HG02938 (cell line): Measurements from ENCODE around the gene B4GALT5.

Source experiments
- ATAC-seq: cut with Tn5 transposase; IDR thresholded peaks from one replicate; pipeline ENCODE4 v1.9.1; 2021; ENCODE audit warnings: mild to moderate bottlenecking, moderate library complexity; ENCODE audit not compliant: unreplicated experiment

Gene B4GALT5

DNA sequence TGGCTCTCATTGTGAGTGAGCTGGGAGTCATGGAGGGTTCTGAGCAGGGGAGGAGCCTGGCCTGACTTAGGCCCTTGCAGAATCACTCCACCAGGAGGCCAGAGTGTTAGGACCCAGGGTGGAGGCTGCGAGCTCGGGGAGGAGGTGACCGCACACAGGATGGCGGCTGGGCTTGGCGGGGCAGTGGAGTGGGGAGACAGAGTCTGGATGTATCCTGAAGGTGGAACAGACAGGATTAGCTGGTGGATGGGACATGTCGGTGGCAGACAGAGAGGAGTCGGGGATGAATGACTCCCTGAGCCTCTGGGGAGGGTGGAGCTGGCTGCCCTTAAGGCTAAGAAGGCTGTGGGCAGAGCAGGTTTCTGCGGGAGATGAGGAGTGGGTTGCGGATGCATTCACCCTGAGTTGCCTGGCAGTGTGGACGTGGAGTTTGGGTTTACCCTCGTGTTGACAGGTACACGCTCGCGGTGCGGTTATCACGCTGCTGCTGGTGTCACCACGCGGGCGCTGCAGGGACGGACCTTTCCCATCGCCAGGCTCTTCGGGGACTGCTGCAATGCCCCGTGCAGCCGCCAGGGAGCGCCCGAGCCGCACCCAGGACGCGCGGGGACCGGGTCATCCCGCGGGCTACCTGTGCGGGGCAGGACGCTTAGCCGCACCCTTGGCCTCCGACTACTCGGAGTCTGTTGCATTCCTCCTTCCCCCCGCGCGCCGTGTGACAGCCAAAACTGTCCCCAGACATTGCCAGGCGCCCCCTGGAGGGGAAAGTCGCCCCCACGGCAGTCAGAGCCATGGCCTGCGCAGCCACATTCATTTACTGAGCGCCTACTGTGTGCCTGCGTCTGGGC is 102.8 kb downstream of the B4GALT5 start:
- ATAC-seq, result peak; percentile 49

DNA sequence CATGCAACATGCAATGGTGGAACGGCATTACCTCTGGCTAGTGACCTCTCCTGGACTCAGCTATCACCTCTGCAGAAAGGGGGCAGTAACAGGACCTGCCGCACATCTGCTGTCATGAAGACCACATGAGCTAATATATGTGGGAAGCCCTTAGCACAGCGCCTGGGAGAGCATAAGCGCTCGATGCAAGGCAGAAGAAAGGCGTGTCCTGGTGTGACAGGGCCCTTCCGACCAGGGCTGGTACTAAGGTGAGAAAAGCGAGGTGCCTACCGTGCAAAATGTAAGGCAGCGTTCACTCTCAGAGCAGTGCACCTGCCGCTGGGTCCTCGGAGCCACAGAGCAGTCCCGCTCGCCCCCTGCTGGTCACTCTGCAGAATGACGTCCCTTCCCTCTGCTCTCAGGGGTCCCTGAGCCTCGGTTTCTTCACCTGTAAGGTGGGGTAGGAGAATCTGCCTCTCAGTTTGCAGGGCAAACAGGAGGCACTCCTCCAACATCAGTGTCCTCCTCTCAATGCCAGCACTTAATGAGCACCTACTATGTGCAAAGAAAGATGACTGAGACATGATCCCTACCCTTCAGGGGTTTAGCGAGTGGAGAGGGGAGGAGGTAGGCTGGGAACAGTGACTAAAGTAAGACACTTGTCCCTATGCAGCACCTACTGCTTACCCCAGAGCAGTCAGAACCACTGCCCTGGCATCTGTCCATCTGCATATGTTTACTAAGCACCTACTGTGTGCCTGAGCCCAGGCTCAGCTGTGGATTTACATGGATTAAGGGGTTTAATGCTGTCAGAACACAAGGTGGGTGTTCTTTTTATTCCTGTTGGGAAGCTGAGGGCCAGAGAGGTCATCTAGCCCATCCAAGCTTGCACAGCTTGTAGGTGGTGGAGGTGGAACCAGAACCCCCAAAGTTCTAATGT is 104.7 kb downstream of the B4GALT5 start:
- no peak for ATAC-seq

DNA sequence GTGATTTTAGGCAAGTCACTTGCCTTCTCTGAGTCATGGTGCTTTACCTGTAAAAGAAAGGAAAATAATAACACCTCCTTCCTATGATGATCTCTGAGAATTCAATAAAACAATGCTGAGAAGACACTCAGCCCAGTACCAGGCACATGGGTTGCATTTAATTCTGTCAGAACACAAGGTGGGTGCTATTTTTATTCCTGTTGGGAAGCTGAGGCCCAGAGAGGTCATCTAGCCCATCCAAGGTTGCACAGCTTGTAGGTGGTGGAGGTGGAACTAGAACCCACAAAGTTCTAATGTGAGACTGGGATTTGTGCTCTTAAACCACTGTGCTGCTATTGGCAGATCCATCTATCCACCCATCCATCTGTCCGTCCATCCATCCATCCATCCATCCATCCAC is 106.1 kb downstream of the B4GALT5 start:
- ATAC-seq, result no peak

DNA sequence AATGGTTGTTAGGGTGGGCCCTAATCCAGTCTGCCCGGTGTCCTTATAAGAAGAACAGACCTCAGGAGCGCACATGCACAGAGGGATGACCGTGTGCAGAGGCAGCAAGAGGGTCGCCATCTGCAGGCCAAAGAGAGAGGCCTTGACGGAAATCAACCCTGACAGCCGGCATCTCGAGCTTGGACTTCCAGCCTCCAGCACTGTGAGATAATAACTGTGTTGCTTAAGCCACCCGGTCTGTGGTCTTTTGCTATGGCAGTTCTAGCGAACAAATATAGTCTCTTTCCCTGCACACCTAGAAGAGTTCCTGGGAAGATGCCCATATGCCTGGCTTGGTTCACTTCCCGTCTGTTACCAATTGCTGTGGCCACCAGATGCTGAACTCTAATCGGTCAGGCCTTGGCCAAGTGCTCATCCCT is 110.5 kb downstream of the B4GALT5 start:
- no peak for ATAC-seq

DNA sequence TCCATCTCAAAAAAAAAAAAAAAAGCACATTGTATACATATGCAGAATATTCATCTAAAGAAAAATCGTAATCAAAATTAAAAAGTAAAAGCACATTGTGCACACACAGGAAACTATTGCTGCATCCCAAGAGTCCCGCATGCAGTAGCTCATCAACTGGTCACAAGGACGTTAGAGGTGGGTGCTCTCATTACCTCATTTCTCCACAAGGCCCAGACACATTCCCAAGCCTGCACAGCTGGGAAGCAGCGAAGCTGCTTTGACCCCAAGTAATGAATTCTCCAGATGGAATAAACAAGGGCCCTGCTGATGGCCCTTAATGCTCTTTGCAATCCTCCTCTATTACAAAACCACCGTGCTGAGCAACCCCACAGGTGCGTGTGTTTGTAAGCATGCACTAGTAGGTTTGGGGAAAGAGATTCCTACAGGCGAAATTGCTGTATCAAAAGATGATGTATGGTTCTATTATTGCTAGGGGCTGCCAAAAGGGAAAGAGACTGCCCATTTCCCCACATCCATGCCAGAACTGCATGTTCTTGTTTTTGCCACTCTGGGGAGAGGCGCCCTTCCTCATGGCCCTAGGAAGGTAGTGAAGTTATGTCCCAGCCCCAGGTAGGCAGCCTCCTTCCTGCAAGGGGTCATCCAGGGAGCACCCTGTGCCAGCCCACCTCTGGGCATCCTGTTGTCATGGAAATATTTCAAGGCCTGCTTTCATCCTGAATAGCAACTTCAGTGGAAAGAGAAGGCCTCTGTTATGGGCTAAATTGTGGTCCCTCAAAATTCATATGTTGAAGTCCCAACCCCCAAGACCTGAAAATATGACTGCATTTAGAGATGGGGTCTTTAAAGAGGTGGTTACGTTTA is 111.1 kb downstream of the B4GALT5 start:
- ATAC-seq, result no peak

DNA sequence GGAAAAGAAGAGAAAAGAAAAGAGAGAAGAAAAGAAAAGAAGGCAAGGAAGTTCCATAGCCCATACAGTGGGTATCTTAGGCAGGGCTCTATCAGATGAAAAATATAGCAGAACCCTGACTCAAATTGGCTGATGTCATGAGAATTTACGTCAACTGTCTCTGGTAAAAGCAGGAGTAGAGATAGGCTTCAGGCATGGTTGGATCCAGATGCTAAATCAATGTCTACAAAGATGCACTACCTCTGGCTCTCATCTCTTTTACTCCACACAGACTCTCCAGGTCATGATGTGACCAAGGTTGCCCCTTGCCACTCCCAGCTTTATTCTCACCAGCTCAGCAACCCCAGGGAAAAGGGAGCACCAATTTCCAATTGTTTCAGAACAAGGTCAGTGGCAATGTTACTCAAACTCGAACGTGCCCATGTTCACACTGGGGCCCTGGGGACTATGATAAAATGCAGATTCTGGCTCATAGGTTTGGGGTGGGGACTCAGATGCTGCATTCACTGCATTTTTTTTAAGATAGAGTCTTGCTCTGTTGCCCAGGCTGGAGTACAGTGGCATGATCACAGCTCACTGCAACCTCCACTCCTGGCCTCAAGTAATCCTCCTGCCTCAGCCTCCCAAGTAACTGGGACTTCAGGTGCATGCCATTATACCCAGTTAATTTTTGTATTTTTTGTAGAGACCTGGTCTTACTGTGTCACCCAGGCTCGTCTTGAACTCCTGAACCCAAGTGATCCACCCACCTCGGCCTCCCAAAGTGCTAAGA is 112.3 kb downstream of the B4GALT5 start:
- no peak for ATAC-seq

DNA sequence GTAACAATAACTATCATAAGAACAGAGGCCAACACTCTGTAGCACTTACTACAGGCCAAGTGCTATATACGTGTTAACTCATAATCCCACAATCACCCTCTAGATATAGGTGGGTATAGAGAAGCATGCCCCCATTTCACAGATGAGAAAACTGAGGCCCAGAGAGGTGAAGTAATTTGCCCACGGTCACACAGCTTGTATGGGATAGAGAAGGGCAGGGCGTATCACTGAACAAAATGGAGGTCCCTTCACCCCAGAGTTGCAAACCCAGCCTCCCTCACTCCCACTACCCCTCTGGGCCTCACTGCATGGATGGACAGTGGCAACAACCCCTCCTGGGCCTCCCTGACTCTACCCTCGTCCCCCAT is 113.9 kb downstream of the B4GALT5 start:
- no peak for ATAC-seq

DNA sequence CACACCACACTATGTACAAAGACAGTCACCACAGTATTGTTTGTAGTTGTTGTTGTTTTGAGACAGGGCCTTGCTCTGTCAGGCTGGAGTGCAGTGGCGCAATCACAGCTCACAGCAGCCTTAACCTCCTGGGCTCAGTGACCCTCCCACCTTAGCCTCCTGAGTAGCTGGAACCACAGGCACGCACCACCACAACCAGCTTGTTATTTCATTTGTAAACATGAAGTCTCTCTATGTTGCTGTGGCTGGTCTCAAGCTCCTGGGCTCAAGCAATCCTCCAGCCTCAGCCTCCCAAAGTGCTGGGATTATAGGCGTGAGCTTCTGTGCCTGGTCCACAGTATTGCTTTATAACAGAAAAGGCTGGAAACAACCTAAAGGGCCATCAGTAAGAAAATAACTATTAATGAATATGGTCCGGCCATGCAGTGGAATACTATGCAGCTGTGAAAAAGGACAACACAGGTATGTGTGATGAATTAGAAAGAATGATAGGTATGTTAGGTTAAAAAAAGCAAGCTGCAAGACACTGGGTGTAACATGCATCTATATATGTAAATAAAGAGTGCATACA is 115.8 kb downstream of the B4GALT5 start:
- no peak for ATAC-seq

DNA sequence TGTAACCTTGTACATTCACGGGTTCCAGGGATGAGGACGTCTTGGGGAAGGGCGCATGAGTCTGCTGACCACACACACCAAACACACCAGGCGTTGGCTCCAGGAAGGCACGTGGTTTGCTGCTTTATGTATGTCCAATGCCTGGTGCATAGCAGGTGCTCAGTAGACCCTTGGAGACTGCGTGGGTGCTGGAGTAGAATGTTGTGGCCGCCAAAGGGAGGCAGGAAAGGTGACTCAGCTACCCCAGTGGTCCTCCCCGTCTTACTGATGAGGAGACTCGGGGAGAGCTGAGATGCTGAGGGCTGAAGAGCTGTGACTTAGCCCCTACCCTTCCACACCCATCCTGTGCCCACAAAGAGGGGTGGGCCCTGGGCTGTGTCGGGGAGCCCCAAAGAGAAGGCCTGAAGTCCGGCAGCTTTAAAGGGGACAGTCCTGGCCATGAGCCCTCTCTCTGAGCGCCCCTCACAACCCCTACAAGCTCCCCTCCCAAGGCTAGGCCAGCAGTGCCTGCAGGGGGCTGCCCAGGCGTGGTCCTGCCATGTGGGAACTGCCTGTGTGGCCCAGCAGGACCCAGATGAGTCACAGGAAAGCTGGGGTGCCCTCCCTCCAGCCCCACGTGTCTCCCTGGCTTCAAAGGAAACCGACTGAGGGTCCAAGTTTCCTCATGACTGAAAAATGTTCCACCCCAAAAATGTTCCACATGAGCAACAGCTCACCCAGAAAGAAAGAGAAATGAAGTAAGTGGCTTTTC is 117.7 kb downstream of the B4GALT5 start:
- no peak for ATAC-seq

DNA sequence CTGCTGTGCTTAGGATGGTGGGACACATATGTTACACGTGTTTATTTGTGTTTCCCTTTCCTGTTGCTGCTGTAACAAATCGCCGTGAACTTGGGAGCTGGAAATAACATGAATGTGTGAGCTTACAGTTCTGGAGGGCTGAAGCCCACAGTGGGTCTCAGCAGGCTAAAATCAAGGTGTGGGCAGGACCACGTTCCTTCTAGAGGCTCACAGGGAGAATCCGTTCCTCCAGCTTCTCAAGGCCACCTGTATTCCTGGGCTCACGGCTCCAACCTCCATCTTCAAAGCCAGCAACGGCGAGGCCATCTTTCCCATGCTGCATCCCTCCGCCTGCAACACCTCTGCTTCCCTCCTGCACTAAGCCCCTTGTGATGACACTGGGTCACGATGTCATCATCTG is 118.3 kb downstream of the B4GALT5 start:
- no peak for ATAC-seq

DNA sequence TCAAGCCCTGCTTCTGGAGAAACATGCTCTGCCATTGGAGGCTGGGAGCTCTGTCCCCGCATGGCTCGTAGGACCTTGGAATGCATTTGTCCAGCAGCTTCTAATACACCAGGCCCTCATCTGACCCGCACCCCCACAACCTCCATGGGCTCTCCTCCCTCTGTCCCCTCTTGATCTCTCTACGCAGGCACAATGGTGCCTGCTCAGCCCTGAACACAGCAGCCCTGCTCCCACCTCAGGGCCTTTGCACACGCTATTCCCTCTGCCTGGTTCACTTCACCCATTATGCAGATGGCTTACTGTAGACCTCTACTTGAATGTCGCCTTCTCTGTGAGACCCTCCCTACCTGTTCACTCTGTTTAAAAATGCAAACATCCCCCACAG is 118.8 kb downstream of the B4GALT5 start:
- no peak for ATAC-seq

DNA sequence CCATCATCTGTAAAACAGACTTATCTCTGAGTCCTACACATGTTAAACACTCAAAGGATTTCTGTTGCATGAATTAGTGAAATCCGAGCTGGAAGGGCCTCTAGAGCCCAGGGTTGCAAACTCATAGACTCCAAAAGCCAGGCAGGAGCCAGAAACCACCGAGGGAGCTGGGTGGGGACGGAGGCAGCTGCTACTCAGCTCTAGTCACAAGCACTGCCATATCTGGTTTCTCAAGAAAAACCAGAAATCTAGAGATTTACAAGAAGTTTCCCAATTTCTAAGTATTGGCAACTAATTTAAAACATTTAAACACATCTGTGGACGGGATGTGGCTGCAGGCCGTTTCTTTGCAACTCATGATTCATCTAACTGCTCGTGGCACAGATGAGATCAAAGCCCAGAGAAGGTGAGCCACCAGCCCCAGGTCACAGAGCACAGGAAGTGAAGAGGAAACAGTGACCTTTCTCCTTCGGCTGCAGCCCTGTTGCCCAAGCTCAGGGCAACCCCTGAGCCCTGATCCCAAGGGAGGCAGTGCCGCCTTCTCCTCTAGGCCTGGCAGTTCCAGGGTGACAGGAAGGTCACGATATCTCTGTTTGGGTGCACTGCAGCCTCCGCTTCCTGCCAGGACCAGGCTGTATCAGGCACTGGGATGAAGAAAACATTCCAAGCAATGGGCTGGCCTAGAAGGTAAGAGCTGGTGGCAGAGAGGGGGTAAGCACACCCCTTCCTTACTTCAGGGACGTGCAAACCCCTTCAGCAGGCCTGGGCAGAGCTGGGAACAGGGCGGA is 119.3 kb downstream of the B4GALT5 start:
- ATAC-seq, result no peak

DNA sequence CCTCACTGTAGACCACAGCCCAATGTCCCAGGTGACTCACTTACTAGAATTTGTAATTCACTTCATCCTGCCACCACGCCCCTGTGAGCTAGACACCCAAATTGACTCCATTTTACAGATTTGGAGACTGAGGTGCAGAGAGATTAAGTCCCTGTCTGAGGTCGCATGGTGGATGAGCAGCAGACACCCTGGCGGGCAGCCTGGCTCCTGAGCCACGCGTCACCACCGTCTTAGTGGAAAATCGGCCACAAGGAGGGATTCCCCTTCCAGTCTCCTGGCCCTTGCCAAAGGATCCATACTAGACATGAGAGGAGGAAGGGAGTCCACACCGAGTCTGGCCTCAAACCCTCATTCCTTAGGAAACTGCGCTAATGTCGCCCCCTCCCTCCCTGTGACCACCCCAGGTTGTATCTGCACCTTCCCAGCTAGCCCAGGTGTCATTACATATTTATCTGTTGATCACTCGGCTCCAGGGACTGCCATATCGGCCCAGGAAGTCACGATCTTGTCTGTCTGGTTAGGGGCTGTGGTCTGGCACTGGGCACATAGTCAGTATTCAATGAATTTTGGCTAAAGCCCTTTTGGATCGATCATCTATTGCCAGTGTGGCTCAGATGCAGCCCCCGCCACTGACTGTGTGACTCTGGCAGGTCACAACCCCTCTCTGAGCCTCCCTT is 120.1 kb downstream of the B4GALT5 start:
- no peak for ATAC-seq

DNA sequence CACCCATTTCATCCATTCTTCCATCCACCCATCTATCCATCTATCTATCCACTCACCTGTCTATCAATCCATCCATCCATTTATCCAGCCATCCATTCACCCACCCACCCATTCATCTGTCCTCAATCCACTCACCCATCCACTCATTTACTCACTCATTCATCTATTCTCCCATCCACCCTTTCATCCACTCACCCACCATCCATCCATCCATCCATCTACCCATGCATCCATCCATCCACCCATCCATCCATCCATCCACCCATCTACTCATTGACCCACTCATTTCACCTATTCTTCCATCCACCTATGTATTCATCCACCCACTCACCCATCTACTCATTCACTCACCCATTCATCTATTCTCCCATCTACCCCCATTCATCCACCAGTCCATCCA is 121.6 kb downstream of the B4GALT5 start:
- no peak for ATAC-seq

DNA sequence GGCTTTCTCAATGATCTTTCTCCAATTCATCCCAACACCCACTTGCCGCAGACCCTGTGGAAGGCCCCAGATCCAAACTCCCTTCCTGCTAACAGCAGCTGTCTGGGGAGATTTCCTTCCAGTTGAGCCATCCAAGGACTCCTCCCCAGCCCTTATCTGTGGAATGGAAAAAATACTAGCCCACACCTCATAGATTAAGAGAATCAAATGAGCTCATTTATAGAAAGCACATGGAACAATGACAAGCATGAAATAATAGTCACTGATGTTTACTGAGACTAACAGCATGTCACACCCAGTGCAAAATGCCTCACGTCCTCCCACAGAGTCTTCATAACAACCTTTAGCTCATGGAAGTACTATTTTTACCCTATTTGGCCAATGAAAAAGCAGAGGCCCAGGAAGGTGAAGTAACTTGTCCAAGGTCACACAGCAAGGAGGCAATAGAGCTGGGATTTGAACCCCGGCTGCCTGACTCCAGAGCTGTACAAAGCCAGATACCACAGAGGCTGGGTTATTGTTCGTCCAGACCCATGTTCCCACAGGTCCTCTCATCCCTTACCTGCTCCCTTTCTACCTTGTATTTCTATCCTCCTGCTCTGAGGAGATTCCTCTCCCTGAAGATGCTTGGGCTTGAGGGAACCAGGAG is 122.3 kb downstream of the B4GALT5 start:
- ATAC-seq, result no peak

DNA sequence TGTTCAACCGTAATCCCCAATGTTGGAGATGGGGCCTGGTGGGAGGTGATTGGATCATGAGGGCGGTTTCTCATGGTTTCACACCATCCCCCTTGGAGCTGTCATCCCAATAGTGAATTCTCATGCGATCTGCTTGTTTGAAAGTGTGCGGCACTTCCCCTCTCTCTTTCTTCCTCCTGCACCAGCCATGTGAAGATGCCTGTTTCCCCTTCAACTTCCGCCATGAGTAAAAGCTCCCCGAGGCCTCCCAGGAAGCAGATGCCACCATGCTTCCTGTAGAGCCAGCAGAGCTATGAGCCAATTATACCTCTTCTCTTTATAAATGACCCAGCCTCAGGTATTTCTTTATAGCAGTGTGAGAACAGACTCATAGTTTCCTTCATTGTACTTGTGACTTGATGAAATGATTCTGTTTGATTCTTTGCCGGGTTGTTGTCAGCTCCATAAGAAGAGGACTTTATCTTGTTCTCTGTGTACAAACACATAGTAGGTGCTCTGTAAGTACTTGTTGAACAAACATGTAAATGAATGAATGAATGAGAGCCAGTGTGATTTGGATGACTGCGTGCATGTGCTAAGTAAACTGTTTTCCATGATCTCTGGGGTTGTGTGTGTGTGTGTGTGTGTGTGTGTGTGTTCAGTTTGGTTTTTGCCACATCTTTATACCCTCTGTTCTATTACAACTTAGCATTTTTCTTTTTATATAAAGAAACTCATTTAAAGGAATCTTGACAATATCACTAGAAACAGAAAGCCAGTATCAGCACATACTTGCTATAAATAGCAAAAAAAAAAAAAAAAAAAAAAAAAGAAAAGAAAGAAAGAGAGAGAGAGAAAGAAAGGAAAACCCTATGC is 123.3 kb downstream of the B4GALT5 start:
- ATAC-seq, result no peak

DNA sequence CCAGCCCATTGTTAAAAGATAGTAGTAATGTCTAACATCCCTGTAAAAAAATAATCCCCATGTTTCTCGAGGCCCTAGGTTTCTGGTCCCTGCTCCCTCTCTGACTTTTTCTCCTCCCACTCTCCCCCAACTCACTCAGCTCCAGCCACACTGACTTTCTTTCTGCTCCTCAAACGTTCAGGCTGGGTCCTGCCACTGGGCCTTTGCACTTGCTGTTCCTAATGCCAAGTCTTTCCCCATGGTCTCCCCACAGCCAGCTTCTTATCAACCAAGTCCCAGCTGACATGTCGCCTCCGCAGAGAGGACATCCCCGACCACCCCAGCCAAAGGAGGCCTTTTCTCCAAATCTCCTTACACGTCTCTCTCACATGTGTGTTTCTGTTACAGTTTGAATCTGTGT is 123.9 kb downstream of the B4GALT5 start:
- no peak for ATAC-seq
